Testis (tissue), 2 donors: ENCODE data around the gene C8G.

Experiments used
- CTCF ChIP-seq, 3 experiments: fragments of 450-650 bp in 2 of 3; fragments of 200-600 bp in 1 of 3; sonication (generic) in 1 of 3; IDR thresholded peaks; one replicate each; pipeline ENCODE4 v1.5.1; 2016 to 2019; ENCODE audit warnings: antibody characterized with exemption in 3 of 3, mild to moderate bottlenecking in 2 of 3, moderate library complexity in 1 of 3
- POLR2A ChIP-seq: fragments of 450-650 bp; IDR thresholded peaks from one replicate; pipeline ENCODE4 v1.6.1; 2017; ENCODE audit warnings: antibody characterized with exemption, mild to moderate bottlenecking, moderate library complexity

GRCh38 chr9:136995362-136995761 lies 50.3 kb downstream of the C8G start:
- TF ChIP-seq CTCF (IDR thresholded peaks at IDR 0.05) (no peak), POLR2A (no peak)
